Stimulated activated CD4-positive, alpha-beta T cell treated with anti-CD3 and anti-CD28 coated beads, Interleukin-12 subunit alpha, Interleukin-12 subunit beta, amount 100 ng/mL, for 48 hours (primary cell): ENCODE measurements around the gene CALY.
"Not testable (repeated sequence)": the region's sequence is repeated elsewhere in the genome, so short reads cannot be mapped to it uniquely, and the experiment has no call there.

ENCODE experiments used
- DNase-seq, 3 donors: peaks; one replicate each; pipeline ENCODE4 v3.0.0-alpha.2; 2020; ENCODE audit warnings: low read depth in 2 of 3, low spot score in 1 of 3

CALY gene

DNA sequence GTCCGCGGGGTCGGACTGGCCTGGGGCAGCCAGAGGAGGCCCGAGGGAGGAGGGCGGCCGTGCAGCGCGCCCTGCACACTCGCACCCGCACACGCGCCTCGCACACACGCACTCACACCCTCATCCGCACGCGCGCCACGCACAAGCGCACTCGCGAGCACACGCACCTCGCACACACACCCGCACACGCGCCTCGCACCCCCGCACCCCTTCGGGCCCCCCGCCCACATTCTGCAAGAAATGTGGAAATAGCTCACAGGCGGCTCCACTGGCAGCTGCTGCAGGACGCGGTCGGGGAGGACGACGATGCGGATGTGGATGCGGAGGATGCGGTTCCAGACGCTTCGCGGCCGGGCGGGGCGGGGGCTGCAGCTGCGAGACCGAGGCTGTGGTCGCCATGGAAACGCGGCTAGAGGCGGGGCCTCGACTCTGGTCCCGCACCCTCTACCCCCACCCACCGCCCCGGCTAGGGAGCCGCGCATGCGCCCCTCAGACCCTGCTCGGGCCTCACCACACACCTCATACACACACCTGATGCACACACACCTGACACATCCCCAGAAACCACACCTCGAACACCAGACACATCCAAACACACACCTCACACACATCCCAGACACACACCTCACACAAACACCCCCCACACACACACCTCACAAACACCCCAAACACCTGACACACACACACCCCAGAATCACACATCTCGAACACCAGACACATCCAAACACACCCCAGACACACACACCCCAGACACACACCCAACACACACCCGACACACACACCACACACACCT, at the start of gene CALY:
Gene CALY (minus strand): TSS at position 320 of the 793 bp plus-strand sequence. CDS start 7,907 bp downstream, outside the sequence.
- peak; percentile 37 to 54 (median 38) for DNase-seq

GRCh38 chr10:133385214-133385613, 48.5 kb upstream of the CALY start:
- no peak for DNase-seq

- no peak for DNase-seq
Measured at GRCh38 chr10:133384071-133384470, 47.4 kb upstream of the CALY start.

DNA sequence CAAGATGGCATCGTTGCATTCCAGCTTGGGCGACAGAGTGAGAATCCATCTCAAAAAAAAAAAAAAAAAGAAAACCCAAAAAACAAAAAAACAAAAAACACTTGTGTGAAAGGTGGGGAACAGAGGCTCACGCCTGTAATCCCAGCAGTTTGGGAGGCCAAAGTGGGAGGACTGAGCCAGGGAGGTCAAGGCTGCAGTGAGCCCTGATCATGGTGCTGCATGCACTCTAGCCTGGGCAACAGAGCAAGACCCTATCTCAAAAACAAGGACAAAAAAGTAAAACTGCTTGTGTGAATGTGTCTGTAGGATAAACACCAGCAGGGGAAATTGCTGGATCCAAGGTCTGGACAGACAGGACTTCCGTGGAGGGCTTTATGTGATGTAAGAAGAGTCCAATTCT, 46.9 kb upstream of the CALY start:
- DNase-seq, result no peak

DNA sequence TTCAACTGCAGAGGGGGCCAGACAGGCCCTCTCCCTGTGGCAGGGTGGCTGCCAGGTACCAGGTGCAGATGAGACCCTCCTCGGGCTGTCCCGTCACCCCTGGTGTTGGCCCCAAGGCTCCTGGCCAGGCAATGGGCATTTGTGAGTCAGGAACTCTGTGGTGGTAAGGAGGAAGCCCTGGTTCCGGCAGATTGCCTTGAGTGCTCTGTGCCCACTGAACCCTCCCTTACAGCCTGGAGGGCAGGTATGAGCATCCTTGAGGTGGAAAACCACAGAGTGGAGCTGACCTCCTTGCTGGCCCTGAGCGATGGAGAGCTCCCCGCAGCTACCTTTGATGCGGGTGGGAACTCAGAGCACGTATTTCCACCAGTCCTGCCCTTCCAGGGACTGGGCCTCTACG, 44.3 kb upstream of the CALY start:
- DNase-seq, result no peak

- DNase-seq, result no peak
Measured at GRCh38 chr10:133379801-133380666, 43.3 kb upstream of the CALY start.

- DNase-seq, result peak in 1 of 3 donors; percentile 52
Measured at GRCh38 chr10:133379152-133379800, 42.6 kb upstream of the CALY start, which contains the start of gene PAOX. Gene PAOX, plus strand, starts transcription at chr10:133379262. Its CDS starts 55 bp downstream, at chr10:133379317.

GRCh38 chr10:133378251-133379096, 41.8 kb upstream of the CALY start:
- DNase-seq, result peak in 1 of 3 donors; percentile 48

GRCh38 chr10:133377818-133378250, 41.1 kb upstream of the CALY start:
- no peak for DNase-seq

- DNase-seq, result no peak
Measured at GRCh38 chr10:133377025-133377817, 40.5 kb upstream of the CALY start.

DNA sequence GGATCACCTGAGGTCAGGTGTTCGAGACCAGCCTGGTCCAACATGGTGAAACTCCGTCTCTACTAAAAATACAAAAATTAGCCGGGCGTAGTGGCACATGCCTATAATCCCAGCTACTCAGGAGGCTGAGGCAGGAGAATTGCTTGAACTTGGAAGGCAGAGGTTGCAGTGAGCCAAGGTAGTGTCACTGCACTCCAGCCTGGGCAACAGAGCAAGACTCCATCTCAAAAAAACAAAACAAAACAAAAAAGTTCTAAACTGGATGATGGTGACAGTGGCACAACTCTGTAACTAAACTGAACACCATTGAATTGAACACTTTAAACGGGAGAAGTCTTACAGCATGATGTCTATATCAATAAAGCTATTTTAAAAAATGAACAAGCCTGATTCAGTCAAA, 39.5 kb upstream of the CALY start:
- DNase-seq, result not testable (repeated sequence)

GRCh38 chr10:133375357-133376115, 38.8 kb upstream of the CALY start:
- DNase-seq, result no peak

GRCh38 chr10:133373174-133374090, 36.7 kb upstream of the CALY start, which contains the start of gene ECHS1:
Gene ECHS1, minus strand, starts transcription at chr10:133373354. Its CDS starts 21 bp downstream, at chr10:133373333.
- peak; percentile 85 to 93 (median 92) for DNase-seq

DNA sequence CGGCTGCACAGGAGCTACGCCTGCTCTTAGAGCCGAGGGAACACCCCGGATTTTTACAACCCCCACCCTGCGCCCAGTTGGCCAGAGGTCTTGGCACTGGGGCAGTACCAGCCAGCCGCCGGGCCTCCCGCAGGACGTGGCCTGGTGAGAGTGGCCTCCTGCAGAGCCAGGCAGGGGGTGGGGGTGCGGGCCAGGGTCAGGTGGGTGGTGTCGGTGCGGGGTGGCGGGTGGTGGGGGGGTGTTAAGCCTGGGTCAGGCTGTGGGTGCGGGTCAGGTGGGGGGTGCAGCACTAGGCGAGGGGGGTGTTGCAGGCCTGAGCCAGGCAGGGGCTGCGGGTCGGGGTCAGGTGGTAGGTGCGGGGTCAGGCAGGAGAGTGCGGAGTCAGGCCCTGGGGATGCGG, 35.8 kb upstream of the CALY start:
- DNase-seq, result no peak

DNA sequence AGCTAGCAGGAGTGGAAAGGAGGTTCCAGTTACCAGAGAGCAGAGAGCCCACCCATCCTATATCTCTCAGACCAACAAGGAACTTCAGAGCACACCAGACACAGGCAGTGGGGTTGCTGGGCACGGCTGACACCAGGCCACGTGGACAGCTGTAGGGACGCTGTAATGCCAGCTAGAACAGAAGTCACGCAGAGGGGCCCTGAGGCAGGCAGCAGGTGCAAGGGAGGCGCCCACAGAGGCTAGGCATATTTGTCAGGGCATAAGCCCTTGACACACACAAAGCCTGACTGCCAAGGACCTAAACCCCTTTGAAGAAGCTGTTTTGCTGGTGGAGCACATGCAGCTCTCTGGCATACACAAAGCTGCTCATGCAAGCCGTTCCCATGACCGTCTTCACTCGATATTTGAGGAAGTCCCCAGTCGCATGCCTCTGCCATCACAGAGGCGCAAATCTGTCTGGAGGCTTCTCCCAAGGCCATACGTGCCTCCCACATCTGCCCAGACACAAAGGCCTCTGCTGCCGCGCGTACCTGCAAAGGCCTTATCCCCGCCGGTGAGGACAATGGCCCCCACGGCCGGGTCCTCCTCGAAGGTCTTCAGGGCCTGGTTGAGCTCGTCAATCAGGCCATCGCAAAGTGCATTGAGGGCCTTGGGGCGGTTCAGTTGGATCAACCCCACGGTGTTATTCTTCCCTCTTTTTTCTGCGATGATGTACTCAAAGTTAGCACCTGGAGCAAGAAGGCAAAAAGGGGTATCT, 33.5 kb upstream of the CALY start:
- DNase-seq, result no peak

DNA sequence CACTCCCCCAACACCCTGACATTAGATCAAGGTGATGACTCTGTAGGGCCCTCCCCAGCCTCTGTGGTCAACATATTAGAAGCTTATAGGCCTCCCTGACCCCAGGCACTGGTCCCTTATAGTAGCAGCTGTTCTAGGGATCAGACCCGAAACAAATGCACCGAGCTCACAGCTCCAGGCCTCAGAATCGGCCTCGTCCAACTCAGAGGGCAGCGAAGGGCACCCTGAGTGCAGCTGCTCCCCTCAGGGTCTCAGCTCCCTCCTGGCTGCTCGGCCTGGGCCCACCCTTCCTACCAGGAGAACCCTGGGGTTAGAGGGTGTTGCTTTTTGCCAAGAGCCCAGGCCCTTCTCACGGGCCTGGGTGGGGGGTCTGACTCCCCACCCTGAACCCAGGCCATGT, 31.5 kb upstream of the CALY start:
- no peak for DNase-seq

- DNase-seq, result not testable (repeated sequence)
Measured at GRCh38 chr10:133367461-133367860, 30.8 kb upstream of the CALY start.
